Measurements from ENCODE around the gene DOK7. TPM values are rescaled to one million over a fixed set of nuclear protein-coding genes. Genes with fewer than 3 reads are reported as not detected.
"Not testable (repeated sequence)": the region's sequence is repeated elsewhere in the genome, so short reads cannot be mapped to it uniquely, and the experiment has no call there.

Gene DOK7
- total RNA-seq, 1 donor: not detected

- H3K4me3 ChIP-seq (ENCODE audit: low read depth, low read length): no peak overlapping the region
- TF ChIP-seq CTCF (IDR thresholded peaks at IDR 0.05; ENCODE audit: insufficient read depth, low read depth, low read length): no peak
- no peak for DNase-seq (ENCODE audit: low read depth)
Measured at GRCh38 chr4:3502941-3503936, 40.1 kb downstream of the DOK7 start.

GRCh38 chr4:3505231-3505630 is 42.1 kb downstream of the DOK7 start:
- no peak for DNase-seq (ENCODE audit: low read depth)
- no peak overlapping the region for H3K4me3 ChIP-seq (ENCODE audit: low read depth, low read length)
- no peak for TF ChIP-seq CTCF (IDR thresholded peaks at IDR 0.05; ENCODE audit: insufficient read depth, low read depth, low read length)

GRCh38 chr4:3508542-3508941 is 45.4 kb downstream of the DOK7 start:
- DNase-seq (ENCODE audit: low read depth): no peak
- H3K4me3 ChIP-seq (ENCODE audit: low read depth, low read length): no peak overlapping the region
- no peak for TF ChIP-seq CTCF (IDR thresholded peaks at IDR 0.05; ENCODE audit: insufficient read depth, low read depth, low read length)

- no peak for TF ChIP-seq CTCF (IDR thresholded peaks at IDR 0.05; ENCODE audit: insufficient read depth, low read depth, low read length)
- no peak for DNase-seq (ENCODE audit: low read depth)
- no peak overlapping the region for H3K4me3 ChIP-seq (ENCODE audit: low read depth, low read length)
Measured at GRCh38 chr4:3510481-3510880, 47.4 kb downstream of the DOK7 start.

GRCh38 chr4:3511187-3511586 is 48.1 kb downstream of the DOK7 start:
- H3K4me3 ChIP-seq (ENCODE audit: low read depth, low read length): no peak overlapping the region
- TF ChIP-seq CTCF (IDR thresholded peaks at IDR 0.05; ENCODE audit: insufficient read depth, low read depth, low read length): no peak
- no peak for DNase-seq (ENCODE audit: low read depth)

- H3K4me3 ChIP-seq (ENCODE audit: low read depth, low read length); DNase-seq (ENCODE audit: low read depth): not testable (repeated sequence)
Measured at GRCh38 chr4:3511601-3512000, 48.5 kb downstream of the DOK7 start.

- no peak for DNase-seq (ENCODE audit: low read depth)
- no peak for TF ChIP-seq CTCF (IDR thresholded peaks at IDR 0.05; ENCODE audit: insufficient read depth, low read depth, low read length)
- no peak overlapping the region for H3K4me3 ChIP-seq (ENCODE audit: low read depth, low read length)
Measured at GRCh38 chr4:3512279-3512678, 49.2 kb downstream of the DOK7 start.

Measured in fibroblast of villous mesenchyme (primary cell).